SK-N-SH treated with all-trans-retinoic acid at 6 μM for 48 hours (cell line): ENCODE results near the gene KRT1.

Experiments
- ATAC-seq: fragments of 200-7000 bp; cut with Tn5 transposase; 3 replicates; pipeline ENCODE4 v1.9.1; 2020; ENCODE audit warnings: mild to moderate bottlenecking, moderate library complexity
- ARNTL ChIP-seq: fragments of 450-650 bp; formaldehyde crosslinking; IDR thresholded peaks from 2 replicates; pipeline ENCODE4 v1.5.0; 2020; ENCODE audit warnings: low read depth, mild to moderate bottlenecking, moderate library complexity, borderline replicate concordance
- BACH2 ChIP-seq: fragments of 250-450 bp; sonication (Bioruptor Pico); IDR thresholded peaks from 2 replicates; pipeline ENCODE4 v1.9.0; 2021; ENCODE audit warnings: mild to moderate bottlenecking, borderline replicate concordance
- CSDC2 ChIP-seq: fragments of 250-450 bp; sonication (Bioruptor Pico); IDR thresholded peaks from 2 replicates; pipeline ENCODE4 v1.5.0; 2020; ENCODE audit warnings: mild to moderate bottlenecking, moderate library complexity
- ESRRG ChIP-seq: fragments of 250-450 bp; sonication (Bioruptor Pico); IDR thresholded peaks from 2 replicates; pipeline ENCODE4 v1.6.1; 2021; ENCODE audit warnings: mild to moderate bottlenecking
- GLIS3 ChIP-seq: fragments of 250-450 bp; sonication (Bioruptor Pico); IDR thresholded peaks from 2 replicates; pipeline ENCODE4 v1.5.0; 2020; ENCODE audit warnings: mild to moderate bottlenecking, moderate library complexity
- ISL1 ChIP-seq: fragments of 250-450 bp; sonication (Bioruptor Pico); IDR thresholded peaks from 2 replicates; pipeline ENCODE4 v2.1.2; 2022; ENCODE audit warnings: mild to moderate bottlenecking, moderate library complexity
- OSR1 ChIP-seq: fragments of 250-450 bp; sonication (Bioruptor Pico); IDR thresholded peaks from 2 replicates; pipeline ENCODE4 v1.8.0; 2022; ENCODE audit warnings: moderate library complexity, mild to moderate bottlenecking, inconsistent platforms
- PPARA ChIP-seq: fragments of 250-450 bp; sonication (Bioruptor Pico); IDR thresholded peaks from 2 replicates; pipeline ENCODE4 v1.5.0; 2020; ENCODE audit warnings: mild to moderate bottlenecking, borderline replicate concordance
- RARB ChIP-seq: fragments of 250-450 bp; sonication (Bioruptor Pico); IDR thresholded peaks from 2 replicates; pipeline ENCODE4 v1.8.0; 2021; ENCODE audit warnings: mild to moderate bottlenecking, moderate library complexity
- SNAI2 ChIP-seq: fragments of 250-450 bp; sonication (Bioruptor Pico); IDR thresholded peaks from 2 replicates; pipeline ENCODE4 v1.5.0; 2020; ENCODE audit warnings: mild to moderate bottlenecking, moderate library complexity
- TCF4 ChIP-seq: fragments of 250-450 bp; sonication (Bioruptor Pico); IDR thresholded peaks from 2 replicates; pipeline ENCODE4 v1.8.0; 2021; ENCODE audit warnings: mild to moderate bottlenecking, moderate library complexity, borderline replicate concordance
- TOX ChIP-seq: fragments of 250-450 bp; sonication (Bioruptor Pico); IDR thresholded peaks from 2 replicates; pipeline ENCODE4 v1.8.0; 2021; ENCODE audit warnings: mild to moderate bottlenecking, moderate library complexity, borderline replicate concordance
- TSHZ2 ChIP-seq: fragments of 250-450 bp; sonication (Bioruptor Pico); IDR thresholded peaks from 2 replicates; pipeline ENCODE4 v1.5.0; 2020; ENCODE audit warnings: mild to moderate bottlenecking, moderate library complexity
- ZC3H10 ChIP-seq: fragments of 250-450 bp; sonication (Bioruptor Pico); IDR thresholded peaks from 2 replicates; pipeline ENCODE4 v1.5.1; 2021; ENCODE audit warnings: mild to moderate bottlenecking, moderate library complexity
- ZFP3 ChIP-seq: fragments of 250-450 bp; sonication (Bioruptor Pico); IDR thresholded peaks from 2 replicates; pipeline ENCODE4 v1.5.0; 2020; ENCODE audit warnings: mild to moderate bottlenecking, moderate library complexity
- ZFP30 ChIP-seq: fragments of 450-650 bp; formaldehyde crosslinking; IDR thresholded peaks from 2 replicates; pipeline ENCODE4 v1.5.0; 2022; ENCODE audit warnings: mild to moderate bottlenecking, moderate library complexity
- ZNF565 ChIP-seq: fragments of 450-650 bp; formaldehyde crosslinking; conservative IDR thresholded peaks from 2 replicates; pipeline ENCODE4 v1.5.0; 2020; ENCODE audit warnings: low read depth, mild to moderate bottlenecking, moderate library complexity
- ZNF70 ChIP-seq: fragments of 450-650 bp; formaldehyde crosslinking; IDR thresholded peaks from 2 replicates; pipeline ENCODE4 v1.5.0; 2020; ENCODE audit warnings: mild to moderate bottlenecking, moderate library complexity
- ZNF8 ChIP-seq: fragments of 450-650 bp; formaldehyde crosslinking; IDR thresholded peaks from 2 replicates; pipeline ENCODE4 v1.5.0; 2020; ENCODE audit warnings: mild to moderate bottlenecking, moderate library complexity
- TF ChIP-seq, protein P1 (sequence below): fragments of 250-450 bp; sonication (Bioruptor Pico); IDR thresholded peaks from 2 replicates; pipeline ENCODE4 v1.5.1; 2021; ENCODE audit warnings: mild to moderate bottlenecking, moderate library complexity
- TF ChIP-seq, protein P2 (sequence below): fragments of 250-450 bp; sonication (Bioruptor Pico); IDR thresholded peaks from 2 replicates; pipeline ENCODE4 v1.5.1; 2020; ENCODE audit warnings: low read depth, mild to moderate bottlenecking, moderate library complexity

The KRT1 gene

DNA sequence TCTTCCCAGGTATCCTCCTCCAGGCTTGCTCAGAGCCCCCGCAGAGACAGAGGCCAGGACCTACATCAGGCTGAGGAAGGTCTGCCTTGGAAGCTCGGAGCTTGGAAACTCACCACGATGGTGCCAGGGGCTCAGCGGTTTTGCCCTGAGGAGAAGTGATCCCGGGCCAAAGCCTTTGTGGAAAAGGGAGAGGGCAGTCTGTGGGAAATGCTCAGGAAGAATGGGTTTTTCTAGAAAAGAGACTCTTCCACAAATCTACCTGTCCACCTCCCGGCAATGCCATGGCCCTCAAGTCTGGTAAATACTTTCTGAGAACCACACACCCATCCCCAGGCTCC is 36.2 kb downstream of the KRT1 start:
- TF ChIP-seq OSR1 (CRISPR knock-in tag) = no peak
- no peak for TF ChIP-seq PPARA
- no peak for TF ChIP-seq TOX
- TF ChIP-seq ARNTL (CRISPR knock-in tag) = no peak
- TF ChIP-seq ZNF8 (CRISPR knock-in tag) = no peak
- no peak for TF ChIP-seq ZNF565 (CRISPR knock-in tag)
- no peak for TF ChIP-seq ESRRG (CRISPR knock-in tag)
- TF ChIP-seq TSHZ2 (CRISPR knock-in tag) = no peak
- TF ChIP-seq, protein P1, sequence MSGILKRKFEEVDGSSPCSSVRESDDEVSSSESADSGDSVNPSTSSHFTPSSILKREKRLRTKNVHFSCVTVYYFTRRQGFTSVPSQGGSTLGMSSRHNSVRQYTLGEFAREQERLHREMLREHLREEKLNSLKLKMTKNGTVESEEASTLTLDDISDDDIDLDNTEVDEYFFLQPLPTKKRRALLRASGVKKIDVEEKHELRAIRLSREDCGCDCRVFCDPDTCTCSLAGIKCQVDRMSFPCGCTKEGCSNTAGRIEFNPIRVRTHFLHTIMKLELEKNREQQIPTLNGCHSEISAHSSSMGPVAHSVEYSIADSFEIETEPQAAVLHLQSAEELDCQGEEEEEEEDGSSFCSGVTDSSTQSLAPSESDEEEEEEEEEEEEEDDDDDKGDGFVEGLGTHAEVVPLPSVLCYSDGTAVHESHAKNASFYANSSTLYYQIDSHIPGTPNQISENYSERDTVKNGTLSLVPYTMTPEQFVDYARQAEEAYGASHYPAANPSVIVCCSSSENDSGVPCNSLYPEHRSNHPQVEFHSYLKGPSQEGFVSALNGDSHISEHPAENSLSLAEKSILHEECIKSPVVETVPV (CRISPR knock-in tag) = no peak
- no peak for TF ChIP-seq RARB (CRISPR knock-in tag)
- no peak for TF ChIP-seq TCF4 (CRISPR knock-in tag)
- no peak for TF ChIP-seq ZNF70 (CRISPR knock-in tag)
- TF ChIP-seq CSDC2 (CRISPR knock-in tag) = no peak
- TF ChIP-seq ISL1 (CRISPR knock-in tag) = no peak
- TF ChIP-seq ZFP30 = no peak
- TF ChIP-seq ZFP3 (CRISPR knock-in tag) = no peak
- no peak for TF ChIP-seq BACH2 (CRISPR knock-in tag)
- TF ChIP-seq, protein P2, sequence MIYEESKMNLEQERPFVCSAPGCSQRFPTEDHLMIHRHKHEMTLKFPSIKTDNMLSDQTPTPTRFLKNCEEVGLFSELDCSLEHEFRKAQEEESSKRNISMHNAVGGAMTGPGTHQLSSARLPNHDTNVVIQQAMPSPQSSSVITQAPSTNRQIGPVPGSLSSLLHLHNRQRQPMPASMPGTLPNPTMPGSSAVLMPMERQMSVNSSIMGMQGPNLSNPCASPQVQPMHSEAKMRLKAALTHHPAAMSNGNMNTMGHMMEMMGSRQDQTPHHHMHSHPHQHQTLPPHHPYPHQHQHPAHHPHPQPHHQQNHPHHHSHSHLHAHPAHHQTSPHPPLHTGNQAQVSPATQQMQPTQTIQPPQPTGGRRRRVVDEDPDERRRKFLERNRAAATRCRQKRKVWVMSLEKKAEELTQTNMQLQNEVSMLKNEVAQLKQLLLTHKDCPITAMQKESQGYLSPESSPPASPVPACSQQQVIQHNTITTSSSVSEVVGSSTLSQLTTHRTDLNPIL (CRISPR knock-in tag) = no peak
- no peak for ATAC-seq

DNA sequence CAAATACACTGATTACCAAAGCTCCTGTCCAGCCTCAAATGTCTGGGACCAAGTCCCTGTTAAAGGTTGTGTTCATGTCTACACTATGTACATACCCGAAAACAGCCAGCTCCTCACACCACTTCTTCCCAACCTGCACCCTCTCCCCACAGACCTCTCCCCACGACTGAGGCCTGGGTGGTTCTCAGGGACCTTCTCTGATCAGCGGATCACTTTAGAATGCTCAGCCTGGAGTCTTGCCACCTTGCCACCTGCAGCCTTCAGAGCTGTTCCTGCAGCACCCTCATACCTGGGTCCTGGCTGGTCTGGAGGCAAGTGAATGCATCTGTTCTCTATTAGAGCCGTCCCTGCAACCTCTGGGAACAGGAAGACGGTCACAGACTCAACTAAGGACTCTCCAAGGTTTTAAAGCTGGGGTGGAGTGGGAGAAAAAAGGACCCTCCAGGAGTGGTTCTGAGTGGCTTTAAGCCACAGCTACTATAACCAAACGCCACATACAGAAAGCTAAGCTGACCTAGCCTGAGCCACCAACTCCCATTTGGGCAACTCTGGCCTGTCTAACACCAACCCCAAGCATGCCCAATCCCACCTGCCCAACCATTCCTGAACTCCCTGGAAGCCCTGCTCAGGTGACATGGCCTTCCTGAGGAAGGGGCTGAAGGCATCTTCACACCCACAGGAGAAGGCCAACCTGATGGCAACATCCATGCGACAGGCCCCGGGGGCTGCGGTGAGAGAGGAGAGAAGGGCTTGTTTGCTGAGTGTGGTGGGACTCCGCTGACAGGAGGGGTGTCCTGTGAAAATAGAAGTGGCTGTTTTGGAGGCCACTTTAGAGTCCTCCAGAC is 36.8 kb downstream of the KRT1 start:
- no peak for ATAC-seq
- TF ChIP-seq ZFP30 = no peak
- no peak for TF ChIP-seq GLIS3 (CRISPR knock-in tag)
- no peak for TF ChIP-seq TOX
- no peak for TF ChIP-seq SNAI2 (CRISPR knock-in tag)
- no peak for TF ChIP-seq ESRRG (CRISPR knock-in tag)
- no peak for TF ChIP-seq PPARA
- no peak for TF ChIP-seq ZFP3 (CRISPR knock-in tag)
- no peak for TF ChIP-seq BACH2 (CRISPR knock-in tag)
- TF ChIP-seq CSDC2 (CRISPR knock-in tag) = no peak
- no peak for TF ChIP-seq TCF4 (CRISPR knock-in tag)
- TF ChIP-seq, protein P2 (CRISPR knock-in tag) = no peak
- TF ChIP-seq ISL1 (CRISPR knock-in tag) = no peak
- TF ChIP-seq TSHZ2 (CRISPR knock-in tag) = no peak
- TF ChIP-seq RARB (CRISPR knock-in tag) = no peak
- TF ChIP-seq ZNF70 (CRISPR knock-in tag) = no peak
- no peak for TF ChIP-seq ZC3H10 (CRISPR knock-in tag)
- TF ChIP-seq, protein P1 (CRISPR knock-in tag) = no peak
- no peak for TF ChIP-seq ARNTL (CRISPR knock-in tag)
